Fibroblast of pulmonary artery (primary cell): Measurements from ENCODE around the gene FOXN4.

ENCODE experiments used
- DNase-seq: peaks from one replicate; pipeline ENCODE4 v3.0.0-alpha.2; 2010; ENCODE audit warnings: low read depth
- H3K4me3 ChIP-seq: replicated peaks from 2 replicates; pipeline ENCODE4 v1.5.1; 2011; ENCODE audit warnings: low read depth, mild to moderate bottlenecking, control low read depth, low read length, moderate library complexity
- CTCF ChIP-seq: IDR thresholded peaks from 2 replicates; pipeline ENCODE4 v1.5.1; 2011; ENCODE audit warnings: mild to moderate bottlenecking, control low read depth, low read length, inconsistent platforms; ENCODE audit errors: missing control alignments

The FOXN4 gene

GRCh38 chr12:109294286-109294796 lies 14.7 kb downstream of the FOXN4 start:
- no peak for DNase-seq
- no peak for TF ChIP-seq CTCF
- no peak overlapping the region for H3K4me3 ChIP-seq

GRCh38 chr12:109293106-109293505 lies 16.0 kb downstream of the FOXN4 start:
- H3K4me3 ChIP-seq: no peak overlapping the region
- no peak for TF ChIP-seq CTCF
- DNase-seq: no peak

GRCh38 chr12:109292342-109292711 lies 16.8 kb downstream of the FOXN4 start:
- TF ChIP-seq CTCF: no peak
- H3K4me3 ChIP-seq: no peak overlapping the region
- DNase-seq: no peak

GRCh38 chr12:109291521-109292341 lies 17.4 kb downstream of the FOXN4 start:
- no peak overlapping the region for H3K4me3 ChIP-seq
- DNase-seq: peak; percentile 9
- TF ChIP-seq CTCF: no peak

- no peak for DNase-seq
- H3K4me3 ChIP-seq: no peak overlapping the region
- no peak for TF ChIP-seq CTCF
Observed at GRCh38 chr12:109291117-109291516, 18.0 kb downstream of the FOXN4 start.

GRCh38 chr12:109290061-109290460 lies 19.0 kb downstream of the FOXN4 start:
- no peak overlapping the region for H3K4me3 ChIP-seq
- no peak for TF ChIP-seq CTCF
- DNase-seq: no peak

GRCh38 chr12:109289551-109289950 lies 19.5 kb downstream of the FOXN4 start:
- TF ChIP-seq CTCF: no peak
- no peak overlapping the region for H3K4me3 ChIP-seq

More at GRCh38 chr12:109289551-109289950, 19.5 kb downstream of the FOXN4 start:
- no peak for DNase-seq
